HepG2 (cell line): Measurements from ENCODE around the gene TRIM4. TPM values are rescaled to one million over a fixed set of nuclear protein-coding genes. Genes with fewer than 3 reads are reported as not detected.
A peak's percentile ranks its signal among the peaks of the same experiment; 100 is the strongest.

Experiments
- AHDC1 ChIP-seq: sonication (generic); formaldehyde crosslinking; IDR thresholded peaks from 2 replicates; pipeline ENCODE4 v1.5.1; 2020; ENCODE audit warnings: mild to moderate bottlenecking, missing genetic modification reagents, borderline replicate concordance
- ATF1 ChIP-seq: IDR thresholded peaks from 2 replicates; pipeline ENCODE4 v1.6.1; 2016; ENCODE audit warnings: mild to moderate bottlenecking, control low read depth
- NCOA1 ChIP-seq: sonication (generic); formaldehyde crosslinking; IDR thresholded peaks from 2 replicates; pipeline ENCODE4 v1.9.0; 2021; ENCODE audit warnings: missing genetic modification reagents
- SALL1 ChIP-seq: sonication (generic); formaldehyde crosslinking; IDR thresholded peaks from 2 replicates; pipeline ENCODE4 v1.8.0; 2022; ENCODE audit warnings: mild to moderate bottlenecking, missing genetic modification reagents
- ZBTB7B ChIP-seq: sonication (generic); formaldehyde crosslinking; IDR thresholded peaks from 2 replicates; pipeline ENCODE4 v1.4.0; 2020; ENCODE audit warnings: missing genetic modification reagents
- ZFP91 ChIP-seq: sonication (generic); formaldehyde crosslinking; IDR thresholded peaks from 2 replicates; pipeline ENCODE4 v1.9.0; 2022; ENCODE audit warnings: missing genetic modification reagents, mild to moderate bottlenecking, borderline replicate concordance
- ZMYM2 ChIP-seq: sonication (generic); formaldehyde crosslinking; IDR thresholded peaks from 2 replicates; pipeline ENCODE4 v1.8.0; 2022; ENCODE audit warnings: mild to moderate bottlenecking, missing genetic modification reagents
- ZNF354B ChIP-seq: sonication (generic); formaldehyde crosslinking; IDR thresholded peaks from 2 replicates; pipeline ENCODE4 v1.8.0; 2022; ENCODE audit warnings: mild to moderate bottlenecking, missing genetic modification reagents
- ZNF503 ChIP-seq: sonication (generic); formaldehyde crosslinking; IDR thresholded peaks from 2 replicates; pipeline ENCODE4 v1.4.0; 2020; ENCODE audit warnings: missing genetic modification reagents
- ZNF614 ChIP-seq: IDR thresholded peaks from 2 replicates; pipeline ENCODE4 v1.6.1; 2018; ENCODE audit warnings: missing biosample characterization, missing genetic modification reagents, inconsistent platforms, borderline replicate concordance
- ZNF709 ChIP-seq: sonication (generic); formaldehyde crosslinking; IDR thresholded peaks from 2 replicates; pipeline ENCODE4 v1.5.0; 2020; ENCODE audit warnings: mild to moderate bottlenecking, missing genetic modification reagents
- ZNF83 ChIP-seq: sonication (generic); formaldehyde crosslinking; IDR thresholded peaks from 2 replicates; pipeline ENCODE4 v1.4.0; 2020; ENCODE audit warnings: missing genetic modification reagents, mild to moderate bottlenecking, borderline replicate concordance
- polyA plus RNA-seq, 8 experiments: library from polyadenylated mRNA; depleted of rRNA in 3 of 8; stranded (reverse) in 7 of 8; unstranded in 1 of 8; fragments of >200 nt; fragmentation: Illumina TruSeq in 4 of 8; extraction: Trizol in 4 of 8; gene quantifications; 2 replicates each; pipeline versions ENCODE4 v1.2.1 to v1.2.3, GENCODE V29; 2011 to 2016; ENCODE audit warnings: low read depth in 4 of 8, missing spikeins in 1 of 8, mixed read lengths in 1 of 8; ENCODE audit not compliant: insufficient read depth in 1 of 8
- total RNA-seq, 5 experiments: library from RNA; depleted of rRNA; stranded (reverse); fragments of >200 nt; fragmentation: Illumina TruSeq; extraction: Trizol; gene quantifications; 2 replicates each; pipeline ENCODE4 v1.2.3, GENCODE V29; 2016; ENCODE audit warnings: low read depth in 1 of 5

TRIM4 gene
- total and polyA plus RNA-seq, 2 of the 13 experiments (the other 11 are each of a cell fraction or from before 2014, with no cell fraction given) = 17.6 to 21.7 TPM

DNA sequence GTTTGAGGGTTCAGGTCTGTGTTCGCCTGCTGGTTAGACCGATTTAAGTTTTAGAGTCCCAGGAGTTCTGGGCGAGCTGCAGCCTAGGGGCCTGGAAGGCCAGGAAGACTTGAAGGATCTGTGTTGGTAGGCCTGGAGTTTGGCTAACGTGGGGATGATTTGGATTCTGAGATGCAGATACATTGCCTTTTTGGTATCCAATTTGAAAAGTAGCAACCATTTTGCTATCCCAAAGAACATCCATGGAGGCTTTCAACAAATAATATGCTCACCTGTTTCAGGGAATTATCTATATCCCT is 433 bp upstream of the TRIM4 start (continued):
- 0 out of 2 replicates have a peak, but pooled peaks have one; percentile 9 for TF ChIP-seq ZNF354B (CRISPR knock-in tag)
- no peak for TF ChIP-seq ZNF709 (CRISPR knock-in tag)
- peak; percentile 6; the same call in 1 of the 2 replicates for TF ChIP-seq SALL1
- no peak for TF ChIP-seq ZFP91 (CRISPR knock-in tag)
- TF ChIP-seq ZBTB7B (CRISPR knock-in tag) = 0 out of 2 replicates have a peak, but pooled peaks have one; percentile 17
- 0 out of 2 replicates have a peak, but pooled peaks have one; percentile 26 for TF ChIP-seq AHDC1
- TF ChIP-seq ZMYM2 = 0 out of 2 replicates have a peak, but pooled peaks have one; percentile 46
- no peak for TF ChIP-seq ZNF83 (CRISPR knock-in tag)
- TF ChIP-seq ZNF503 (CRISPR knock-in tag) = 0 out of 2 replicates have a peak, but pooled peaks have one; percentile 2
- 0 out of 2 replicates have a peak, but pooled peaks have one; percentile 1 for TF ChIP-seq ATF1 (CRISPR knock-in tag)
- TF ChIP-seq NCOA1 (CRISPR knock-in tag) = 0 out of 2 replicates have a peak, but pooled peaks have one; percentile 66
- TF ChIP-seq ZNF614 (CRISPR knock-in tag) = 0 out of 2 replicates have a peak, but pooled peaks have one; percentile 6
